IPS DF 4.7 (cell line): ENCODE data around the gene ABAT.
"Not testable (repeated sequence)": the region's sequence is repeated elsewhere in the genome, so short reads cannot be mapped to it uniquely, and the experiment has no call there.

Experiments used
- DNase-seq: peaks from one replicate; pipeline ENCODE4 v3.0.0-alpha.2; 2013; ENCODE audit warnings: low spot score; ENCODE audit errors: extremely low read depth

The ABAT gene

DNA sequence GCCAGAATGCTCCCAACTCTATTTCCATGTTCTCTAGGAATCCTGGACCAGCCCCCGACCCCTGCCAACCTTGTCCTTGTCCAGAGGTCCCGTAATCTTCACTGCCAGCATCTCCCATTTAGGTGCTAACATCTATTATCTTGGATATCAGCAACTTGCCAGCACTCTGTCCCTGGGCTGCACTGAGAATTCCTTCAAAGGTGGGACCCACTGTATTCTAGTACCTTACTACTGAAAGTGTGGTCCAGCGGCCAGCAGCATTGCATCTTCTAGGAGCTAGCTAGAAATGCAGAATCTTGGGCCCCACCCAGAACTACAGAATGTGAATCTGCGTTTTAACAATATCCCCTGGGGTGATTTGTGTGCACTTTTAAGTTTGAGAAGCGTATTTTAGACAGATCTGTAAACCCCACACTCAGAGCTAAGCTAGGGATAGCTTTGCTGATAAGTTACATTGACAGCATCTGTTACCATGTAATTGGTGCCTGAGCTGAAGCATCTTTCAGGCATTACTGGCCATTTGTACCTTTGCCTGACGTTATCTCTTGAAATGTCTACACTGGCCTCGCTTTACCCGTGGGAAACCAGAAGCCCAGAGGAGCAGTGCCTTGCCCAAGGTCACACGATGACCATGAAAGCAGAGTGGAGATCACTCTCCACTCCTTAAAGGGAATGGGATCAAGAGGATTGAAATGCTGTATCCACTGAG lies 8.3 kb downstream of the ABAT start:
- no peak for DNase-seq

DNA sequence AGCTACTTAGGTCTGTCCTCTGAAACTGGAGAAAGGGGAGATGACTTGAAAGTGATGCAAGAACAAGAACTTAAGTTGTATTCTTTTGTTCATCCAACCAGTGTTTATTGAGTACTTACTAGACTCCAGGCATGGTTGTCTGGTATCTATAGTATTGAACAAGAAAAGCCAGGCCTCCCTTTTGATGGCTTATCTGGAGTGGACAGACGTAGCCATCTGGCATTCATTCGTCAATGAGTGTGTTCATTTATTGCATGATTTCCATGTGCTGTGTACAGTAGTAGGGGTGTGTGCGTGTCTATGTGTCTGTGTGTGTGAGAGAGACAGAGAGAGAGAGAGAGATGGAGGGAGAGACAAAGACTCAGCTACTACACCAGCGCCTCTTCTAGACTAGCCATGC lies 9.2 kb downstream of the ABAT start:
- DNase-seq = no peak

DNA sequence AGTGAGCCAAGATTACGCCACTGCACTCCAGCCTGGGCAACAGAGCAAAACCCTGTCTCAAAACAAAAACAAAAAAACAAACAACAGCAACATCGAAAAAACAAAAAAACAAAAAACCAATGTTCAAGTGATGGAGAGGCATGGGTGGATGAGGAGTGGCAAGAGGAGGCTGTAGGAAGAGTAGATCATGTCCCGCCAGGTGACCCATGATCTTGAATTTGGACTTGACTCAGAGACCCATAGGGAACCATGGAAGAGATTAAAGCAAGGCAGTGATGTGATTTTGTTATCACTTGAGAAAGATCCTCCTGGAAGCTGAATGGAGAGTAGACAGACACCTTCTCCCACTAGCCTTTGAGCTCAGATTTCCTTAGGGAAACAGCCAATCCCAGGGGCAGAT lies 11.2 kb downstream of the ABAT start:
- DNase-seq = no peak

DNA sequence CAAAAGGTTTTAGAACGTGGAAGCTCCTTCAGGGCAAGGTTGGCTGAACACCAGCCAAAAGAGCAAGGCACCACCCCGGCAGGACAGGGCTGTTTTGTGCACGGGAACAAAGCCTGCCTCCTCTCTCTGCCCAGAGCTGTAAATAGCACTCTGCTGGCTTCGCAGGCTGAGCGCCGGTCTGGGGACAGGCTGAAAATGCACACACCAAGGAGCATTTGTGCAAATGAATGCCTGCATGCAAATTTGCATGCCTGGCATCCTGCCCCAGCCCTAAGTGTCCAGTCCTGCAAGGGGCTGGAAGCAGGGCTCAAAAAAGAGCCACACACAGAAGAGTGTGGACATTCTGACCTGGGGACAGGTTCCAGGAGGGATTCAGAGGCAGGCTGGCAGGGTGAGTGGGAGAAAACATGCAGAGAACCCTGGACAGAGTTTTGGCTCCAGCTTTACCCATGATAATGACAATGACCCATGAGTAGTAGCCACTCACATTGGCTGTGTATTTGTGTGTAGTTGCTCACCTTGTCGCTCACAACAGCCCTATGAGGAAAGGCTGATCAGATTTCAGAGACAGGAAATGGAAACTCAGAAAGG lies 11.7 kb downstream of the ABAT start:
- DNase-seq = no peak

DNA sequence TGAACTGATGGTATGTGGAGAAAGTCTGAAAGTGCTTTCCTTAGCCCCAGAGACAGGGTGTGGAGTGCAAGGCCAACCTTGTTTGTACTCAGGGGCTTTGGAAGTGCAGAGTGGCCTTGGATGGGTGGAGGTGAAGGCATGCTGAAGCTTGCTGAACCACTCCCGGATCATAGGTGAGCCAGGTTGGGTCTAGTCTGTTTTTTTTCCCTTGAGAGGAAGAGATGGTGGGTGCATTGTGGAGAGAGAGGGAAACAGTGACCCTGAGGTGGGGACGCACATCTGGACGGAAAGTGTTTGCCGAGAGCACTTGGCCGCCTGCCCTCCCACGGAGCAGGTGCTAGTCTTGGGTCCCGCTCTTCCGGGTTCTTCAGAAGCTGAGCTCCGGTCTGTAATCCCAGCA lies 12.5 kb downstream of the ABAT start:
- no peak for DNase-seq

DNA sequence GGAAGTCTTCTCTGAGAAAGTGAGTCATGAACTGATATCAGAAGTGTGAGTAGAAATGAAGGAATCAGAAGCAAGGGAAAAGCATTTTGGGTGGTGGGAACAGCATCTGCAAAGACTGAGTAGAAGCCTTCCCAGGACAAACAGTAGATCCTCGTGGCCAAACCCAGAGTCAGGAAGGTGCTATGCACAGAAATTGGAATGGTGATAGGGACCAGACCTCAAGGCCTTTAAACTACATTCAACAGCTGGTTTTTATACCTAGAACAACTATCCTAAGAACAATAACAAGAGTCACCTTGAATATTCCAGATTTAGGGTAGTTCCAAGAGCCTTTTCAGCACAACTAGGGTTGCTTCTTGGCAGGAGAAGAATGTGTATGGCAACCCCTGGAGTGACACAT lies 15.3 kb downstream of the ABAT start:
- no peak for DNase-seq

DNA sequence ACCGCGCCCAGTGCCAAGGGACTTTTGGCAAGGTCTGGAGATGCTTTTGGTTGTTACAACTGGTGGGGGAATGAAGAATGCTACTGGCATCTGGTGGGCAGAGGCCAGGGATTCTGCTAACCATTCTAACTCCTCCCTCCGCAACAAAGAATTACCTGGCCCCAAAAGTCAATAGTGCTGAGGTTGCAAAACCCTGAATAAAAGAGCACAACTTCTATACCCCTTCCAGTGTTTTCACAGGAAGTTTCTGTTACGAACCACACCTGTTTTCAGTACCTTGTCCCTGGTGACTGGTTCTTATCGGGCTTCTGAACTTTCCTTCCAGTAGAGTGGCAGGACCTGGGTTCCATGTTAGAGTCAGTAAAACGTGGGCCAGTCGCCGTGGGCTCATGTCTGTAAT lies 17.3 kb downstream of the ABAT start:
- DNase-seq = no peak

DNA sequence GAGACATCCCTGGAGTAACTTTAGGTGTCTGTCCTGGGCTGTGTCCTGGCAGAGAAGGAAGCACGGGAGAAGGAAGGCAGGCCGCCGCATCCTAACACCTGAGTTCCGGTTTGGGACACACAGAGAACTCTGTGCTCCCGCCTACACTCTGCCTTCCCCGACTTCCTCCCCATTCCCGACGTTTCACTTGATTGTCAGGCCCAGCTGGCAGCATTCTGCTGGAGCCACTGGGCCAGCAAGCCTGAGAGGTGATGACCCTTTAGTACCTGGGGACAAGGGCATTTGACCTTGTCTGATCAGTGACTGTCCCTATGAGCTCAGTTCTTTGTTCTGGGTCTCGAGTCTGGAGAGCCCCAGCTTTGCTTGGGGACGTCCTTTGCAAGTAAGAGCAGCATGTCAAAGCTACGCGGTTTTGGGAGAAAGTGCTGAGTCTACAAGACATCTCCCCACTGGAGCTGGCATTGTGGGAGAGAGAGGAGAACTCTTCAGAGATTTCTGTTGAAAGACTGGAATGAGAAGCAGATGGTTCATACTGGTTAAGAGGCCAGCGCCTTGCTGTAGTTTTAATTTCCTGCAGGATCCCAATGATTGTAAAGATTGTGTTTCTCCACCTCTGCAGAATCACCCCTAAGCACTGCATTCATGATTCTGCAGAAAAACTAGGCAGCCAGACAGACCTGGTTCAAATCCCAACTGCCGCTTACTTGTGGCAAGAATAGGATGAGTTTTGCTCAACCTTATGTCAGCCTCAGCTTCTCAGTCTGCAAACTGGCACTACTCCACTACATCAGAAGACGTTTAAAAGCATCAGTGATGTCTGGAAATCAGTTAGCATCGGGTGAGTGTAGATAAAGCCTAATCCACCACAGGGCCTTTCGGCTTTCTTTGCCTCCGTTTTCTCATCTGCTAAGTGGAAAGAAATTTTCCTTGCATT lies 20.6 kb downstream of the ABAT start:
- no peak for DNase-seq

DNA sequence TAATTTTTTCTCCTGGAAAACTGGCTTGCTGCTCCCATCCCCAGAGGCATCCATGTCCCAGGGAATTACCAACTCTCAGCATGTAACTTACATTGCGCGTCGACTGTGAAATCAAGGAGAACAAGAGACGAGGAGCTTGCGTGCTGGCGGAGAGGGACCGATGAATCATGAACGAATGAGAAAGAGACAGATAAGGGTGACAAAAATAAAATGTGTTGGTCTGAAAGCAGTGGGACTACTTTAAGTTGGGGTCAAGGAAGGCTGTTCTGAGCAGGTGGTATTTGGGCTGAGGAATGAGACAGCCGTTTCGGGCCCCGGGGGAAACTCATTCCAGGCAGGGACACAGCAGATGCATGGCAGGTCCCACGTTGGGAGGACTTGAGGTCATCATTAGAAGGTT lies 22.5 kb downstream of the ABAT start:
- DNase-seq = no peak

DNA sequence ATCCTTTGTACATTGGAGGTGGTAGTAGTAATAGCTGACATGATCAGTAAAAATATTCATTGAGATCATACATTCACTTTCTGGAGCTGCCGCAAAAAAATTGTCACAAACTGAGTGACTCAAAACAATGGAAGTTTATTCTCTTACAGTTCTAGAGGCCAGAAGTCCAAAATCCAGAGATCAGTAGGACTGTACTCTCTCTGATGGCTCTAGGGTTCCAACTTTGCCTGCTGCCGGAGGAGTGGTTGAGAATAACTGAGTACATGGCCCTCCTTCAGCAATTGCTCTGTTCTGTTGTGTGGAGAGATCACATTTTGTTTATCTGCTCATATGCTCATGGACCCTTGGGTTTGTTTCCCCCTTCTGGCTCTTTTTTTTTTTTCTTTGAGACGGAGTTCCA lies 23.5 kb downstream of the ABAT start:
- DNase-seq = no peak

DNA sequence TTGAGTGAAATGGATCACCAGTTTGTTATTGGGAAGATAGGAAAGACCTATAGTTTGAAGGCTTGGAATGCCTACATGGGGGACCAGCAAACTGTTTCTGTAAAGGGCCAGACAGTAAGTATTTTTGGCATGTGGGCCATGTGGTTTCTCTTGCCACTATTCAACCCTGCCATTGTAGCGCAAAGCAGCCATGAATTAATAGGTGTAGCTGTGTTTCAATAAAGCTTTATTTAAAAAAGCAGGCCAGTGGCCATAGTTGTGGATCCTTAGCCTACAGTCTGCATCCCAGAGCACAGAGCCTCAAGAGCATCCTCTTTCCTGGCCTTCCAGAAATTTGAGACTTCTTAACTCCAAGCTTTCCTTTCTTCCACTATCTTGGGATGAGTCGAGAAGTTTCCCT lies 29.3 kb downstream of the ABAT start:
- no peak for DNase-seq

DNA sequence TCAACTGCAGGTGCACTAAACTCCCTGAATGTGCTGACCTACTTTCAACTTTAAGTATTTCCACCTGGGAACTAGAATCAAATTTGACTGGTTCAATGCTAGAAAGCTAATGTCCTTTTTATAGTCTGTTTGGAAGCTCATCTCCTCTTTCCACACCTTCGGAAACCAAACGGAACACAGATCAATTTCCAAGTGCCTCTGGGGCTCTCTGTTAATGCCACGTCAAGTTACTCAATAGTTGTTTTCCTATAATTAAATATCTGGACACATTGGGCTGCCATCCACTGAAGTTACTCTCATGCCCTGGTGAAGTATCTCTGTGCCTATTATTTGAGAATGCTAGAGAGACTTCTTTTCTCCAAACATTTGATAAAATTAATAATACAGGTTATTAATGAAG lies 29.7 kb downstream of the ABAT start:
- no peak for DNase-seq

DNA sequence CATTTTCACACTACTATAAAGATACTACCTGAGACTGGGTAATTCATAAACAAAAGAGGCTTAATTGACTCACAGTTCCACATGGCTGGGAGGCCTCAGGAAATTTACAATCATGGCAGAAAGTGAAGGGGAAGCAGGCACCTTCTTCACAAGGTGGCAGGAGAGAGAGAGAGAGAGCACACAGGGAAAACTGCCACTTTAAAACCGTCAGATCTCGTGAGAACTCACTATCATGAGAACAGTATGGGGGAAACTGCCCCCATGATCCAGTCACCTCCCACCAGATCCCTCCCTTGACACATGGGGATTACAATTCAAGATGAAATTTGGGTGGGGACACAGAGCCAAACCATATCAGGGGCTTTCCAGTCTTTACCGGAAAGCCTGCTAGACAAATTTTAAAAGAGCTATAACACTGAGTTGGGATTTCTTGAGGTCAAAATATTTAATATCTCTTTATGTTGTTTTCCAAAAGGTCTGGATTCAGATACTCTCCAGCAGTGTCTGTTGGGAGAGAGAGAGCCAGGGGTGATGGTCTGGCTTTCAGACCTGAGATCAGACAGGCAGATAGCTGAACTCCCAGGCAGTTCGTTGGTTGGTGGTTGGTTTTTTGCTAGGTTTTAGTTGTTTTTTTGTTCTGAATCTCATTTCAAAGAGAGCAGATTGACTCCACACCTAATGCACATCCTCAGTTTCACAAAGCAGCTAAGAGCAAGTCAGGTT lies 30.8 kb downstream of the ABAT start:
- DNase-seq = not testable (repeated sequence)

DNA sequence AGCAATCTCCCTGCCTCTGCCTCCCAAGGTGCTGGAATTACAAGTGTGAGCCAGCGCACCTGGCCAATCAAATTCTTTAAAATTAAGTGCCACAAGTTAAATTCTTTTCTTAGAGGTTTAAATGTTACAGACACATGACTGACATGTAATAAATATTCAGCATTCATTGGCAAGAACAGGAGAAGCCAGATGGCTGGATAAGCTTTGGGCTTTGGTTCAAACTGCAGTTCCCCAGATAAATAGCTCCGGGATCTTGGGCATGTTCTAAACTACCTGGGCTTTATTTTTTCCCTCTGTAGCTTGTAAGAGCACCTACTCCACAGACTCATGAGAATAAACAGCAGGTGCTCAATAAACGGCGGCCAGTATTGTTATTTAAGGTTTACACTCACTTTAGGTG lies 34.1 kb downstream of the ABAT start:
- DNase-seq = no peak

DNA sequence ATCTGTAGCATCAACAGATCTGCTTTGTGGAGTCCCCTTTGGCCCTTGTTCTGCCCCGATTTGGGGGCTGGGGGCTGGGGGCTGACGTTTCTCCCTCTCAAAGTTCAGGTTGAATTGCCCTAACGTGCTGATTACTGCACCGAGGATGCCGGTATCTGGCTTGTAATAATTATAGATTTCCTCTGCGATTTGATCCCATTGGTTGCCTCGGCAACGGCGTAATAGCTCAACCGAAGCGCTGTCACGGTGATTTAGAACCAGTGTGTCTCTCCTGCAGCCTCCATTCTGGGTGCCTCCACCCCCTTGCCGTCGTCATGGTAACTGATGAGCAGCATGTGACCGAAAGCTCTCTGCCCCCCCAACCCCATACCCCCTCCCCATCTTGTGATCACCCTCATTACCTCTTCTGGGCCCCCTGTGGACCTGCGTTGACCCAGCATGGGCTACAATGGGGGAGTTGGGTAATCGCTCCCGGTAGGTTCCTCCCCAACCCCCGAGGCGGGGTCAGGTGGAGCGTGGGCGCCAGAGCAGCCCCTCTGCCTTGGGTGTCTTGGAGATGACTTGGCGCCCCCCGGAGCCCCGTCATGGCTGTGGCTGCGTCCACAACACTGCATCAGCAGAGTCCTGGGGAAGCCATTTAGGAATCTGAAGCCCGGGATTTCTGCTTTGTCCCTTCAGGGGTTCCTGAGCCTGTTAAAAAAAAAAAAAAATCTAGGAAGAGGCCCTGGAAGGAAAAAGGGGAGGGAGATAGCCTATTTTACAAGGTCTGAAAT lies 38.4 kb downstream of the ABAT start:
- no peak for DNase-seq

DNA sequence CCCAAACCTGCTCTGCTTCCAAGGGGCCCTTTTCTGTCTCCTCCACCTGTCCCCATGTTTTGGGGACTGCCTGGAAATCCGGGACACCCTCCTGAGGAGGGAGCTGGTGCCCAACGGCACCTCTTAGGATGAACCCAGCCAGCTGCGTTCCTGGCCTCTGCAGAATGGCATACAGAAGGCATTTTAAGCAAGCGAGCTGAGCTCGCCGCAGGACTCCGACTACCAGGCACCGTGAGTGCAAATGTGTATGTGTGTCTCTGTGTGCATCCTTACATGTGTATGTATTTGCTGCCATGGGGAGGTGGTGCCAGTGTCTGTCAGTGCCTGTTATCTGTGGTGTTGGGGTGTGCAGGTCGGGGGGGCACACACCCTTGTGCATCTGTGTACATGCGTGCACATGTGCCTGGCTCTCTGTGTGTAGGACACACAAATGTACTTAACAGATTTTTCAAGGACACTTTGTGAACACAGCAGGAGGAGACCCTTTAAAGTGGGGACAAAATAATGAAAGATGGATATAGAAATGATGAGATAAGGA lies 39.3 kb downstream of the ABAT start:
- DNase-seq = no peak

DNA sequence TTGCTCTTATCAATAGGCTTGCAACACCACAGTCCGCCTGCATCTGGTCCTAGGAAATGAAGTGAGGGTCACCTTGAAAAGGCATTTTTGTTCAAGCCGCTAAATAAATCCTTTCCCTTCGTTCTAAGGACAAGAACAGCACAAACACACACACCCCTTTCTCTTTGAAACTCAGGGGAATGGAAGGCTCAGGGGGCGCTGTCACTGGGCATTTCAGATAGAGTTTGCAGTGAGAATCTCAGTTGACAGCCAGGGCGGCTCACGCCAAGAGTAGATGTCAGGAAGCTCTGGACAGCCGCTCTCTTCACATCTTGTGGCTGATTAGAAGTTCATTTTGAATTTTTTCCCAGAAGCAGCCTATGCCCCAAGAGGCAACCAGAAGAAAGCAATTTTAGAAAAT lies 39.8 kb downstream of the ABAT start:
- DNase-seq = no peak

DNA sequence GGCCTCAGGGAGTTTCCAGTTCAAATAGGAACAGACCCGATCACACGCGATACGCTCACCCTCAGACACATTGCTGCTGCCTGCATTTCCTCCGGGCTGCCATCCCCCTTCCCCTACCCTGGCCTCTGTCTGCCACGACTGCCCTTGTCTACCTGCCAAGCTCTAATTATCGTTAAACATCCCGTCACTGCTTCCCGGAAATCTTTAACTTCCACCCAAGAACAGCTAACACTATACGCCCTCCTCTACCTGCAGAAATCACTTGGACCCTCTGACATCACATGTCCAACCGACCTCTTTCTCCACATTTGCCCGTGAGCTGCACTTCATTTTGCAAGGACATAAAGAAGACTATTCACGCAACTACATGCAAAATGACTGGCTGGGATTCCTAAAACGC lies 40.4 kb downstream of the ABAT start:
- no peak for DNase-seq

DNA sequence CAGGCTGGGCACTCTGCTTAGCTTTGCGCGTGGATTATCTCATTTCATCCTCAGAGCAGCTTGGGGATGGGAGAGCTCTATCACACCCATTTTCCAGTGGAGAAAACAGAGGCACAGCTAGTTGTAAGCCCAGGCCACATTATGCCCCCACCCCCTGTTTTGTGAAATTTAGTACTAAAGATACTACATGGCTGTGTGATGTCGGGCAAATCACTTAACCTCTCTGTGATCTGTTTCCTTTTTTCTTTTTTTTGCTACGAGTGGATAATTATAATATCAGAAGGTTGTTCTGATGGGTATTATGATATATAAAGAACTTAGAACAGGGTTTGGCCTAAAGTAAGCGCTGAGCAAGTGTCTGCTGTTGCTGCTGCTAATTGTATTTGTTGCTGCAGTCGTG lies 41.6 kb downstream of the ABAT start:
- no peak for DNase-seq

DNA sequence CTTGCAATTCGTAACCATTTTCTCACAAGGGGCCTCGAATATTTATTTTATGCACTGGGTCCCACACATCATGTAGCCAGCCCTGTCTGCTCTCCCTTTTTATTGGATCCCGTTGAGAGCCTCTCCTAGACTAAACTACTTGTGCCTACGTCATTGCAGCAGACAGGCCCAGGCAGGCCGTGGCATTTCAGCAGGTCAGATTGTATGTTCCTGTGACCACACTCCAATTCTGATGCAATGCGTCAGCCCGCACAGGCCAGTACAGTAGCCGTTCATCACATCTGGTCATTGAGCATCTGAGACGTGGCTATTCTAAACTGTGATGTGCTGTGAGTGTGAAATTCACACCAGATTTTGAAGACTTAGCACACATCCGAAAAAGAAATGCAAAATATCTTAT lies 42.2 kb downstream of the ABAT start:
- DNase-seq = no peak

DNA sequence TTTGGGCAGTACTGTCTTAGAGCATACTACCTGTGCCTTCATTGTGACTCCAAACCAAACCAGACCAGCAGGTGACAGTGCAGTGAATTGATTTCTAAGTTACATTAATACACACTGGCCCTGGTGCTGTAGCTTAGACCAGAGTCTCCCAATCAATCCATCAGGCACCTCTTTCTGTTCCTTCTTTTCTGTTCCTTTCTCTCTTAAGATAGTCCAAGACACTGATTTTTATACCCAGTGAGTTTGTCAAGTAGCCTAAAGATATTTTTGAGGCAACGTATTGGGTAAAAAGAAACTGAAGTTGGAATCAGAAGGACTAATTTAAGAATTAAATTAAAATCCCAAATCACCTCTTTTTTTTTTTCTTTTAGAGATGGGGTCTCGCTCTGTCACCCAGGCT lies 43.1 kb downstream of the ABAT start:
- DNase-seq = no peak
